ENCODE results near the gene RTEL1.

Gene RTEL1

DNA sequence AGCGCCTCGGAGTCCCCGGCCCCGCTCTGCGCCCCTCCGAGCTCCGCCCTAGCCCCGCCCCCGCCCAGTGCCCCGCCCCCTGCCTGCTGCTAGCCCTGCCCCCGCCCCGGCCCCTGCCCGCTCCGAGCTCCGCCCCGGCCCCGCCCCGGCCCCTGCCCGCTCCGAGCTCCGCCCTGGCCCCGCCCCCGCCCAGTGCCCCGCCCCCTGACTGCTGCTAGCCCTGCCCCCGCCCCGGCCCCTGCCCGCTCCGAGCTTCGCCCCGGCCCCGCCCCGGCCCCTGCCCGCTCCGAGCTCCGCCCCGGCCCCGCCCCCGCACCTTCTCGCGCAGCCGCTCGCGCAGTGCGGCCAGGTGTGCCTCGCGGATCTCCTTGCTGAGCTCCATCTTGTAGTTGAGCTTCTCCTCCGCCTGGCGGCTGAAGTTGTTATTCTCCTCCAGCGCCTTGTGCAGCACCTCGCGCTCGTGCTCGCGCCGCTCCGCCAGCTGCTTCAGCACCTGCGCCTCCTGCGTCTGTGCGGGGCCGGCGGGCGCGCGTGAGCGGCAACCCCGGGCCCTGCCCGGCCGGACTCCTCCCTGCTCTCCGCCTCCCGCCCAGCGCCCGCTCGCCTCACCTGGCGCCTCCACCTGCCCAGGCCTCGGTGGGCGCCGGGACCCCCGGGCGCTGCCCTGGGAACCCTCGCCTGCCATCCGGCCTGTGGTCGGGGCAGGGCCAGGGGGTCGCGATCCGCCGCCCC is 16.2 kb upstream of the RTEL1 start:
- H3K4me2 ChIP-seq (ENCODE audit: low read length), result peak overlapping the region; percentile 98
- no peaks in the 10 kb centered on the region for H3K27me3 ChIP-seq (ENCODE audit: control insufficient read depth, low read length)
- H3K27ac ChIP-seq (ENCODE audit: low read depth, low read length), result peak overlapping the region; percentile 42
- H3K4me1 ChIP-seq (ENCODE audit: control insufficient read depth, low read length), result peaks cover 42% of the 10 kb centered on the region
- H3F3A ChIP-seq (ENCODE audit: control insufficient read depth, insufficient read depth), result peaks cover 5% of the 10 kb centered on the region
- TF ChIP-seq EZH2phosphoT487 (IDR thresholded peaks at IDR 0.05; ENCODE audit: borderline replicate concordance, low read length), result no peak
- TF ChIP-seq, protein P1, sequence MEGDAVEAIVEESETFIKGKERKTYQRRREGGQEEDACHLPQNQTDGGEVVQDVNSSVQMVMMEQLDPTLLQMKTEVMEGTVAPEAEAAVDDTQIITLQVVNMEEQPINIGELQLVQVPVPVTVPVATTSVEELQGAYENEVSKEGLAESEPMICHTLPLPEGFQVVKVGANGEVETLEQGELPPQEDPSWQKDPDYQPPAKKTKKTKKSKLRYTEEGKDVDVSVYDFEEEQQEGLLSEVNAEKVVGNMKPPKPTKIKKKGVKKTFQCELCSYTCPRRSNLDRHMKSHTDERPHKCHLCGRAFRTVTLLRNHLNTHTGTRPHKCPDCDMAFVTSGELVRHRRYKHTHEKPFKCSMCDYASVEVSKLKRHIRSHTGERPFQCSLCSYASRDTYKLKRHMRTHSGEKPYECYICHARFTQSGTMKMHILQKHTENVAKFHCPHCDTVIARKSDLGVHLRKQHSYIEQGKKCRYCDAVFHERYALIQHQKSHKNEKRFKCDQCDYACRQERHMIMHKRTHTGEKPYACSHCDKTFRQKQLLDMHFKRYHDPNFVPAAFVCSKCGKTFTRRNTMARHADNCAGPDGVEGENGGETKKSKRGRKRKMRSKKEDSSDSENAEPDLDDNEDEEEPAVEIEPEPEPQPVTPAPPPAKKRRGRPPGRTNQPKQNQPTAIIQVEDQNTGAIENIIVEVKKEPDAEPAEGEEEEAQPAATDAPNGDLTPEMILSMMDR (IDR thresholded peaks at IDR 0.05; ENCODE audit: low read depth, low read length, poor library complexity, severe bottlenecking), result peak; percentile 48
- H3K9me2 ChIP-seq (replicated peaks; ENCODE audit: control insufficient read depth, low read length), result no peaks in the 10 kb centered on the region
- H3K9me3 ChIP-seq (ENCODE audit: control insufficient read depth, insufficient read depth, low read length), result no peaks in the 10 kb centered on the region
- peak overlapping the region; percentile 76 for H3K4me3 ChIP-seq (ENCODE audit: low read length)
- no peaks in the 10 kb centered on the region for H4K20me1 ChIP-seq (ENCODE audit: control insufficient read depth, insufficient read depth, low read depth, low read length)
- H3K36me3 ChIP-seq (ENCODE audit: control insufficient read depth, low read length), result no peaks in the 10 kb centered on the region
- H3K79me2 ChIP-seq (ENCODE audit: control insufficient read depth, low read length), result no peaks in the 10 kb centered on the region

DNA sequence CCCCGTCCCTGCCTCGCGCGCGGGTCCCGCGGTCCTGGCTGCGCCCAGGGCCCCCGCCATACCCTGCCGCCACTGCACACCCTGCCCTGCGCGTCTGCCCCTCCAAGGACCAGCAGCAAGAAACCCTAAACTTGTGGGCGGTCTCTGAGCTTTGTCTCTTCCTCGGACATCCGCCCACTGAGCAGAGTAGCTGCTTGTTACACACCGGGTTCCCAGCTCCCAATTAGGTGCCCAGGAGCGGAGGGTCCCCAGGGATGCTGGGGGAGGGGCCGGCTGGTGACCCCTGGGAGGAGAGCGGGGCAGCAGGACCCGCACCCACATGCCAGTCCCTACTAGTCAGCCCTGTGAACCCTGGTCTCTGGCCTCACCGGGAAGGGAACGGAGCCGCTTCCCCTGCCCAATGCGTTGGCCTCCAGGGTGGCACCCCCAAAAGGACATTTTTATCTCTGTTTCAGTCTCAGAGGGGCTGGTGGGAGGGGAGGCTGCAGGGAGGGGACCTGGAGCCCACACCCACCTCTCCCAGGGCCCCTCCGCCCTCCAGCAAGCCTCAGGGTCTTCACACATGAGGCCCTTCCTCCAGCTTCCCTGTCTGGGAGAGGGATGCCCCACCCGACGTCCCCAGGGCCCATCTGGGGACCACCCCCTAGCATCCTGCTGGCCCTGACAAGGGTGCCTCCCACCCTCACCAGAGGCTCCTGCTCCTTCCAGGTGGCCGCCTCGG is 15.4 kb upstream of the RTEL1 start:
- Histone ChIP-seq H4K20me1 (ENCODE audit: control insufficient read depth, insufficient read depth, low read depth, low read length) (no peaks in the 10 kb centered on the region), H3K36me3 (ENCODE audit: control insufficient read depth, low read length) (no peaks in the 10 kb centered on the region), H3K9me3 (ENCODE audit: control insufficient read depth, insufficient read depth, low read length) (no peaks in the 10 kb centered on the region), H3K27ac (ENCODE audit: low read depth, low read length) (peak overlapping the region; percentile 42), H3F3A (ENCODE audit: control insufficient read depth, insufficient read depth) (peaks cover 5% of the 10 kb centered on the region), H3K4me1 (ENCODE audit: control insufficient read depth, low read length) (peaks cover 37% of the 10 kb centered on the region), H3K9me2 (replicated peaks; ENCODE audit: control insufficient read depth, low read length) (no peaks in the 10 kb centered on the region), H3K79me2 (ENCODE audit: control insufficient read depth, low read length) (no peaks in the 10 kb centered on the region), H3K27me3 (ENCODE audit: control insufficient read depth, low read length) (no peaks in the 10 kb centered on the region), H3K4me3 (ENCODE audit: low read length) (peak overlapping the region; percentile 76), H3K4me2 (ENCODE audit: low read length) (peak overlapping the region; percentile 98)
- TF ChIP-seq, protein P1 (IDR thresholded peaks at IDR 0.05; ENCODE audit: low read depth, low read length, poor library complexity, severe bottlenecking), result no peak
- no peak for TF ChIP-seq EZH2phosphoT487 (IDR thresholded peaks at IDR 0.05; ENCODE audit: borderline replicate concordance, low read length)

DNA sequence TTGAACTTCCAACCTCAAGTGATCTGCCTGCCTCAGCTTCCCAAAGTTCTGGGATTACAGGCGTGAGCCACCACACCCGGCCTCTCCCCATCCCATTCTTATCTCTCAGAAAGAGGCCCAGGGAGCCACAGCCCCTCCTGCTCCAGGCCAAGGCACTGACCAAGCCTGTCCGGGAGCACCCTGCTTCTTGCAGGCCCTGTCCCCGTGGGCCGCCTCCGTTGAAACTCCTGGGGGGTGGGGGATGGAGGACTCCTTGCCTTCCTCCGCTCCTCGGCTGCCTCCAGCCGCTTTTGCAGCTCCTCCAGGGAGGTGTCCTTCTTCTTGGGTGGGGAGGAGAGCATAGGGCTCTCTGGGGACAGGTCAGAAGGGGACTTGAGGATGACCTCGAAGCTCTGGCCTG is 14.6 kb upstream of the RTEL1 start:
- Histone ChIP-seq H3F3A (ENCODE audit: control insufficient read depth, insufficient read depth) (peaks cover 5% of the 10 kb centered on the region), H3K4me1 (ENCODE audit: control insufficient read depth, low read length) (peaks cover 33% of the 10 kb centered on the region), H3K79me2 (ENCODE audit: control insufficient read depth, low read length) (no peaks in the 10 kb centered on the region), H3K36me3 (ENCODE audit: control insufficient read depth, low read length) (no peaks in the 10 kb centered on the region), H3K27ac (ENCODE audit: low read depth, low read length) (no peak overlapping the region), H3K9me2 (replicated peaks; ENCODE audit: control insufficient read depth, low read length) (no peaks in the 10 kb centered on the region), H3K4me3 (ENCODE audit: low read length) (no peak overlapping the region), H3K9me3 (ENCODE audit: control insufficient read depth, insufficient read depth, low read length) (no peaks in the 10 kb centered on the region), H3K4me2 (ENCODE audit: low read length) (no peak overlapping the region), H4K20me1 (ENCODE audit: control insufficient read depth, insufficient read depth, low read depth, low read length) (no peaks in the 10 kb centered on the region), H3K27me3 (ENCODE audit: control insufficient read depth, low read length) (no peaks in the 10 kb centered on the region)
- no peak for TF ChIP-seq EZH2phosphoT487 (IDR thresholded peaks at IDR 0.05; ENCODE audit: borderline replicate concordance, low read length)
- TF ChIP-seq, protein P1 (IDR thresholded peaks at IDR 0.05; ENCODE audit: low read depth, low read length, poor library complexity, severe bottlenecking), result no peak

Measured in DOHH2 (cell line).